ENCODE data around the gene MRTFA.
"Not testable (repeated sequence)": the region's sequence is repeated elsewhere in the genome, so short reads cannot be mapped to it uniquely, and the experiment has no call there.

MRTFA gene

DNA sequence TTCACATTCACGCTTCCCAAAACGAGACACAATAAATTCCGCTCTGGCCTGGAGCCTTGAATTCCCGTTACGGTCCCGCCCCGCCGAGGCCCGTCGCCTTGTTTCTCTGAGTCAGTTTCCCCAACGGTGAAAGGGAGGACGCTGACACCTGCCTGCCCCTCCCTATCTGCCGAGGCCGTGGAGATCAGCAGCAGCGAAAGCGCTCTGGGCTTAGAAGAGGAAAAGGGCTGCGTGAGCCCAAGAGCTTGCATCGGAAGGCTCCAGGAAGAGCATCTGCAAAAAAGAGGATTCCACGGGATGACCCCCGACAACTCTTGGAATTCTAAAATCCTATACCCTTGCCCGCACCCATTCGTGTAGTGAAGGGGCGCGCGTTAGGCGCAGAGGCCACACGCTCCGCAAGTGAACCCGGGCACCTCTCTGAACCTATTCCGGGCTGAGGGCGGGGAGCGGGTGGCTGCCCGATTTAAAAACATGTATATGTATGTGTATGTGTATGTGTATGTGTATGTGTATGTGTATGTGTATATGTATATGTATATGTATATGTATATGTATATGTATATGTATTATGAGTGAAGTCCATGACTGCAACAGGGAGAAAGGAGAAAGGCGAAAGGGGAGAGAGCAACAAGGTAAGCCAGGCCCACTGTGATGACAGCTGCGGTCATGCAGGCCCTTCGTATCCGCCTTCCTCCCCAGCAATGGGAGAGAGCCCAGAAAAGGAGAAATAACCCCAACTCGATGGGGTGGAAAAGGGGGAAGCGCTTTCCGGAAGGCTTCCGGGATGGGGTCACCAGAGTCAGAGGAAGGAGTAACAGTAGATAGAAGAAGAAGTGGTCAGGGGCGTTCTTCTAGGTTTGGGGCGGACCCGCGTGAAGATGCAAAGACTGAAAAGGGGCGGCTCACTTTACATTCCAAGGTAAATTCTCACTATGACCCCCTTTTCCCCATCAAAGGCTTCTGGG lies 948 bp upstream of the MRTFA start:
- Histone ChIP-seq H3K36me3 (ENCODE audit: insufficient read depth, low read depth, low read length) (no peaks in the 10 kb centered on the region), H3K27me3 (ENCODE audit: insufficient read depth, low read length) (0 out of 2 replicates have a peak, but pooled peaks cover 5% of the 10 kb centered on the region), H3K4me3 (ENCODE audit: low read length) (peak overlapping the region; percentile 96), H3K4me1 (ENCODE audit: insufficient read depth, low read length) (peaks cover 4% of the 10 kb centered on the region; the same call in 1 of the 2 replicates), H3K27ac (ENCODE audit: low read length) (no peak overlapping the region), H3K9me3 (ENCODE audit: insufficient read depth, low read depth, low read length) (no peaks in the 10 kb centered on the region), H3K9ac (ENCODE audit: low read depth, low read length) (peak overlapping the region; percentile 77)

DNA sequence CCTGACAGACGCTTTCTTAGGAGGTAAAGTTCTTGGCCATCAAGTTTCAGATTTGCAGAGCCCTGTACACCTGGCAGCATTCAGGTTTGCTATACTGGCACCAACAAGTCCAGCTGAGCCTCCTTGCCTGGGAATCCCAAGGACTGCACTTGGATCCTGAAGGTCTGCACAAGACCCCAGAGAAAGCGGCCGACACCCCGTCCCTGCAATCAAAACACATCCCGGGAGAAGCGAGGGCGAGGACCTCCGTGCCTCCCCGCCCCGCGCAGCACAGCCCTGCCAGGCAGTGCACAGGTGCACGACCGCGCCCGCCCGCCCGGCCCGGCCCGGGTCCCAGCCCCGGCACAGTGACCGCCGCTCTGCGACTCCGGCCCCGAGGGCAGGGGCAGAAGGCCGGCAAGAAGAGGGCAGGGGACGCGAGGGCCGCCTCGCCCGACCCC lies 559 bp downstream of the MRTFA start:
- peaks cover 4% of the 10 kb centered on the region; the same call in 1 of the 2 replicates for H3K4me1 ChIP-seq (ENCODE audit: insufficient read depth, low read length)
- peak overlapping the region; percentile 96 for H3K4me3 ChIP-seq (ENCODE audit: low read length)
- 0 out of 2 replicates have a peak, but pooled peaks cover 5% of the 10 kb centered on the region for H3K27me3 ChIP-seq (ENCODE audit: insufficient read depth, low read length)
- no peaks in the 10 kb centered on the region for H3K36me3 ChIP-seq (ENCODE audit: insufficient read depth, low read depth, low read length)
- no peaks in the 10 kb centered on the region for H3K9me3 ChIP-seq (ENCODE audit: insufficient read depth, low read depth, low read length)
- no peak overlapping the region for H3K27ac ChIP-seq (ENCODE audit: low read length)
- peak overlapping the region; percentile 75; the same call in 1 of the 2 replicates for H3K9ac ChIP-seq (ENCODE audit: low read depth, low read length)

DNA sequence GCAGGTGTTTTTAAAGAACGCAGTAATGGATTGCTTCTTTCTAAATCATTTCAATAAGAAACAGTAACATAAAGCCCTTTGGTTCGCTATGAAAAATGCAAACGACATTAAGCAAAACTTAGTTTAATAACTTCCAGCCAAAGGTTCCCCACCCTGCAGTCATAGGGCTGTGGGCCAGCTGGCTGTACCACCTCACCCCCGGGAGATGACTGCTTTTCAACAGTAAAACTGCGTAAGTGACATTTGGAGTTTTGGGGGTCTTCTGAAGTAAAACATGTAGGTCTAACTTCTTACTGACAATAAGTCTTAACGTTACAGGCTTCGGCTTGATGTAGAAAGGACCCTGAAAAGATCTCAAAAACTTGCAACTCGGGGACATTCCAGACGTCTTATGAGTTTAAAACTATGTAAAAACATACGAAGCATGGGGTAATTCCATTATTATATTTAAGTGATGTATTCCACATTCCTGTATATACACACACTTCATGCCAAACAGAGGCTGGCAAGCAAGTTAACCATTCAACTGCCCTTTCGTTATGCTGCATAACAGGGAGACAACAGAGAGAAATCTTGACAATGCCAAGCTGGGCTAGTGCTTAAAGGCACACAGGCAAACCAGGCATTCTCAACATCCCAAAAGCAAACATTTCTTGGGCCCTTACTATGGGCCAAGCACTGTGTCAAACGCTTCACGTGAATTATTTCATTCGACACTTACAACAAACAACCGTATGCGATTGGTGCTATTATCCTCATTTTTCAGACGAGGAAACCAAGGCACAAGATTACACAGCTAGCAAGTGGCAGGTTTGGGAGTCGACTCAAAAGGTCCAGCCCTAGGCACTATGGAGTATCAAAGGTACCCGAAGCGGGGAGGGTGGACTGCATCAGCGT lies 1.2 kb downstream of the MRTFA start:
- Histone ChIP-seq H3K4me1 (ENCODE audit: insufficient read depth, low read length) (peaks cover 4% of the 10 kb centered on the region; the same call in 1 of the 2 replicates), H3K27me3 (ENCODE audit: insufficient read depth, low read length) (0 out of 2 replicates have a peak, but pooled peaks cover 5% of the 10 kb centered on the region), H3K27ac (ENCODE audit: low read length) (no peak overlapping the region), H3K36me3 (ENCODE audit: insufficient read depth, low read depth, low read length) (no peaks in the 10 kb centered on the region), H3K9ac (ENCODE audit: low read depth, low read length) (peak overlapping the region; percentile 75; the same call in 1 of the 2 replicates), H3K9me3 (ENCODE audit: insufficient read depth, low read depth, low read length) (no peaks in the 10 kb centered on the region), H3K4me3 (ENCODE audit: low read length) (peak overlapping the region; percentile 96)

- Histone ChIP-seq H3K9me3 (ENCODE audit: insufficient read depth, low read depth, low read length) (no peaks in the 10 kb centered on the region), H3K27me3 (ENCODE audit: insufficient read depth, low read length) (0 out of 2 replicates have a peak, but pooled peaks cover 5% of the 10 kb centered on the region), H3K36me3 (ENCODE audit: insufficient read depth, low read depth, low read length) (no peaks in the 10 kb centered on the region), H3K9ac (ENCODE audit: low read depth, low read length) (no peak overlapping the region), H3K27ac (ENCODE audit: low read length) (no peak overlapping the region), H3K4me1 (ENCODE audit: insufficient read depth, low read length) (peaks cover 4% of the 10 kb centered on the region; the same call in 1 of the 2 replicates), H3K4me3 (ENCODE audit: low read length) (no peak overlapping the region)
These were observed 2.2 kb downstream of the MRTFA start for GRCh38 chr22:40634119-40634903.

DNA sequence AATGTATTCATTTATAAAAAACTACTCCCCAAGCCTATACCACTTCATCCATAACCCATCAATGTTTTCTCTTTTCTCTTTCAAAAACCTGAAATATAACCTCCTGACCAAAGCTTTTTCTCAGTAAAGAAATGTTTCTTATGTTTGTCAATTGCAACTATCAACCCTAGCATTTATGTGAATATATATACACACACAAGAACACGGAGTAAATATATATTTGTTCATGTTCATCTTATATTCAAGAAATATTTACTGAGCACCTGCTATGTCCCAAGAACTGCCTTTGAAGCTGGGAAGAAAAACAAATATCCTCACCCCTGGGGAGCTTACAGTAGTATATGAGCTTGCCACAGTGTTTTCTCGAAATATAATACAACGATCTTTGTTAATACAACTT lies 3.5 kb downstream of the MRTFA start:
- Histone ChIP-seq H3K27me3 (ENCODE audit: insufficient read depth, low read length) (0 out of 2 replicates have a peak, but pooled peaks cover 5% of the 10 kb centered on the region), H3K9me3 (ENCODE audit: insufficient read depth, low read depth, low read length) (no peaks in the 10 kb centered on the region), H3K36me3 (ENCODE audit: insufficient read depth, low read depth, low read length) (no peaks in the 10 kb centered on the region), H3K4me3 (ENCODE audit: low read length) (no peak overlapping the region), H3K9ac (ENCODE audit: low read depth, low read length) (no peak overlapping the region), H3K27ac (ENCODE audit: low read length) (no peak overlapping the region), H3K4me1 (ENCODE audit: insufficient read depth, low read length) (peaks cover 4% of the 10 kb centered on the region; the same call in 1 of the 2 replicates)

DNA sequence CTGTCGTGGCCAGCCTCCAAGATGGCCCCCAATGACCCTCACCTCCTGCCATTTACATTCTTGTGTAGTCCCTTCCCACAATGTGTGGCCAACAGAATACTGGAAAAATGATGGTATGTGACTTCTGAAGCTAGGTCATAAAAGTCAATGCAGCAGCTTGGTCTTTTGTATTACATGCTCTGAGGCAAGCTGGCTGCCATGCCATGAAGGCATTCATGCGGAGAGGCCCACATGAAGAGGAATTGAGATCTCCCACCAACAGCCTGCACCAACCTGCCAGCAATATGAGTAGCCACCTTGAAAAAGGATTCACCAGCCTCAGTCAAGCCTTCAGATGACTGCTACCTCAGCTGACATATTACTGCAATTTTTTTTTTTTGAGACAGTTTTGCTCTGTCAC lies 4.6 kb downstream of the MRTFA start:
- H3K36me3 ChIP-seq (ENCODE audit: insufficient read depth, low read depth, low read length), result no peaks in the 10 kb centered on the region
- H3K4me1 ChIP-seq (ENCODE audit: insufficient read depth, low read length), result peaks cover 4% of the 10 kb centered on the region; the same call in 1 of the 2 replicates

GRCh38 chr22:40628354-40629042 lies 8.0 kb downstream of the MRTFA start:
- no peaks in the 10 kb centered on the region for H3K9me3 ChIP-seq (ENCODE audit: insufficient read depth, low read depth, low read length)
- no peaks in the 10 kb centered on the region for H3K36me3 ChIP-seq (ENCODE audit: insufficient read depth, low read depth, low read length)
- no peak overlapping the region for H3K9ac ChIP-seq (ENCODE audit: low read depth, low read length)
- no peaks in the 10 kb centered on the region for H3K27me3 ChIP-seq (ENCODE audit: insufficient read depth, low read length)
- H3K4me1 ChIP-seq (ENCODE audit: insufficient read depth, low read length), result no peaks in the 10 kb centered on the region
- no peak overlapping the region for H3K4me3 ChIP-seq (ENCODE audit: low read length)
- no peak overlapping the region for H3K27ac ChIP-seq (ENCODE audit: low read length)

More for the DNA sequence above, 4.6 kb downstream of the MRTFA start:
- H3K4me3 ChIP-seq (ENCODE audit: low read length), result no peak overlapping the region
- H3K27ac ChIP-seq (ENCODE audit: low read length), result no peak overlapping the region
- H3K27me3 ChIP-seq (ENCODE audit: insufficient read depth, low read length), result no peaks in the 10 kb centered on the region
- no peaks in the 10 kb centered on the region for H3K9me3 ChIP-seq (ENCODE audit: insufficient read depth, low read depth, low read length)
- no peak overlapping the region for H3K9ac ChIP-seq (ENCODE audit: low read depth, low read length)

GRCh38 chr22:40627612-40628011 lies 8.9 kb downstream of the MRTFA start:
- no peaks in the 10 kb centered on the region for H3K4me1 ChIP-seq (ENCODE audit: insufficient read depth, low read length)
- H3K4me3 ChIP-seq (ENCODE audit: low read length), result no peak overlapping the region

DNA sequence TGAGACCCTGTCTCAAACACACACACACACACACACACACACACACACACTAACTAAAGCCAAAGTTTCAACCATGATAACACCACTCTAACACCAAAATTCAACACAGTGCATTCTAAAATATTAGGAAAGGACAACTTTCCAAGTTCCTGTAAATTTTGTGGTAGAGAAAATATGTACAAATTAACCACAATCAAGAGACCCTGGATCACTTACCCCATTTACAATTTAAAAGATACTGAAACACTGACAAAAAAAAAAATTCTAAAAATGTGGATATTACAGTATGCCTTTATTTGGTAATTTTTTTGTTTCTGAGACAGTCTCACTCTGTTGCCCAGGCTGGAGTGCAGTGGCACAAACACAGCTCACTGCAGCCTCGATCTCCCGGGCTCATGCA lies 9.7 kb downstream of the MRTFA start:
- no peak overlapping the region for H3K9ac ChIP-seq (ENCODE audit: low read depth, low read length)
- no peaks in the 10 kb centered on the region for H3K36me3 ChIP-seq (ENCODE audit: insufficient read depth, low read depth, low read length)
- no peaks in the 10 kb centered on the region for H3K27me3 ChIP-seq (ENCODE audit: insufficient read depth, low read length)
- H3K4me3 ChIP-seq (ENCODE audit: low read length), result no peak overlapping the region
- no peak overlapping the region for H3K27ac ChIP-seq (ENCODE audit: low read length)
- no peaks in the 10 kb centered on the region for H3K4me1 ChIP-seq (ENCODE audit: insufficient read depth, low read length)
- no peaks in the 10 kb centered on the region for H3K9me3 ChIP-seq (ENCODE audit: insufficient read depth, low read depth, low read length)

More at GRCh38 chr22:40627612-40628011, 8.9 kb downstream of the MRTFA start:
- Histone ChIP-seq H3K9ac (ENCODE audit: low read depth, low read length) (no peak overlapping the region), H3K36me3 (ENCODE audit: insufficient read depth, low read depth, low read length) (no peaks in the 10 kb centered on the region), H3K9me3 (ENCODE audit: insufficient read depth, low read depth, low read length) (no peaks in the 10 kb centered on the region), H3K27me3 (ENCODE audit: insufficient read depth, low read length) (no peaks in the 10 kb centered on the region), H3K27ac (ENCODE audit: low read length) (no peak overlapping the region)

DNA sequence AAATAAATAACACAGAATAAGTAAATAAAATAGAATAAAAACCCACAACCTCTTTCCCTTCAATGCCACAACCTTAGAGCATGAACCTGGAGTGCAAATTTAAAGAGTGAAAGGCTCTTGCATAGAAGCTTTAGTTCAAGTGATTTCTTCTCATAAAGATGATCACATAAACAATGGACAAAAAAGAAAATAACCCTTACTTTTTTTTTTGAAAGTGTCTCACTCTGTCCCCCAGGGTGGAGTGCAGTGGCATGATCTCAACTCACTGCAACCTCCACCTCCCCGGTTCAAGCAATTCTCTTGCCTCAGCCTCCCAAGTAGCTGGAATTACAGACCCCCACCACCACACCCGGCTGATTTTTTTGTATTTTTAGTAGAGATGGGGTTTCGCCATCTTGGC lies 10.7 kb downstream of the MRTFA start:
- not testable (repeated sequence) for H3K9me3 ChIP-seq (ENCODE audit: insufficient read depth, low read depth, low read length); H3K27ac ChIP-seq (ENCODE audit: low read length); H3K4me3 ChIP-seq (ENCODE audit: low read length); H3K4me1 ChIP-seq (ENCODE audit: insufficient read depth, low read length); H3K27me3 ChIP-seq (ENCODE audit: insufficient read depth, low read length); H3K36me3 ChIP-seq (ENCODE audit: insufficient read depth, low read depth, low read length); H3K9ac ChIP-seq (ENCODE audit: low read depth, low read length)

All from iPS-20b (cell line).